22Rv1 (cell line): ENCODE results near the gene NF1.

Experiments
- ZFX ChIP-seq: fragments of 450-650 bp; IDR thresholded peaks from 2 replicates; pipeline ENCODE4 v1.6.1; 2017; ENCODE audit warnings: antibody characterized with exemption, borderline replicate concordance
- TF ChIP-seq, protein P1 (sequence below): fragments of 450-650 bp; IDR thresholded peaks from 2 replicates; pipeline ENCODE4 v1.5.1; 2017; ENCODE audit warnings: mild to moderate bottlenecking

DNA sequence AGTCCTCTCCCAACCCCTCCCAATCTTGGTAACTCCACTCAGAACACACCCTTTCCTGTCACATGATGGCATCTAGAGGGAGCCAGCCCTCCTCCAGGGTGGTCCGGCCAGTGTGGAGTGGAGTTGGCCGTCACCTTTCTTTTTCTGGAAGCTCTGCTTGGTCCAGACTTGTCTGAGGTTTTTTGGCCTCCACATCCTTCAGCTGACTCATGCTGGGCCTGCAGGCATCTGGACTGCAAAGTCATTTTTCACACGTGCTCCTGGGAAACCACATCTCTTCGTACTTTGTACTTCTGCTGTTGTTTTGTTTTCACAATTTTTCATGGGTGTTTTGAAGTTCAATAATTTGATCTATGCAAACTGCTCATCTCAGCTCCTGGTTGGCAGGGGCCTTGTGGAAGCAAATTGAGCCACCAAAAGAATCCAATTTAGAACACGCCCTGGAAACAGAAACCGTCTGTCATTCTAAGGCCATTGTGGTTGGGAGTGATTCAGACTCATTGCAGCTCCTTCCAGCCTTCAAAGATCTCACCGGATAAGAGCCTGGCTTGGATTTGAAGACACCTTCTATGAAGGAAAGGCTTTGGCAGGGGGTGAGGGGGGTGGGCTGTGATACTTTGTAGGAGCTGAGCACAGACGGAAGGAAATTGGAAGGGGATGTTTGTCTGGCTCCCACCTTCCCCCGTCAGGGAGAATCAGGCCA lies 42.4 kb upstream of the NF1 start:
- TF ChIP-seq, protein P1, sequence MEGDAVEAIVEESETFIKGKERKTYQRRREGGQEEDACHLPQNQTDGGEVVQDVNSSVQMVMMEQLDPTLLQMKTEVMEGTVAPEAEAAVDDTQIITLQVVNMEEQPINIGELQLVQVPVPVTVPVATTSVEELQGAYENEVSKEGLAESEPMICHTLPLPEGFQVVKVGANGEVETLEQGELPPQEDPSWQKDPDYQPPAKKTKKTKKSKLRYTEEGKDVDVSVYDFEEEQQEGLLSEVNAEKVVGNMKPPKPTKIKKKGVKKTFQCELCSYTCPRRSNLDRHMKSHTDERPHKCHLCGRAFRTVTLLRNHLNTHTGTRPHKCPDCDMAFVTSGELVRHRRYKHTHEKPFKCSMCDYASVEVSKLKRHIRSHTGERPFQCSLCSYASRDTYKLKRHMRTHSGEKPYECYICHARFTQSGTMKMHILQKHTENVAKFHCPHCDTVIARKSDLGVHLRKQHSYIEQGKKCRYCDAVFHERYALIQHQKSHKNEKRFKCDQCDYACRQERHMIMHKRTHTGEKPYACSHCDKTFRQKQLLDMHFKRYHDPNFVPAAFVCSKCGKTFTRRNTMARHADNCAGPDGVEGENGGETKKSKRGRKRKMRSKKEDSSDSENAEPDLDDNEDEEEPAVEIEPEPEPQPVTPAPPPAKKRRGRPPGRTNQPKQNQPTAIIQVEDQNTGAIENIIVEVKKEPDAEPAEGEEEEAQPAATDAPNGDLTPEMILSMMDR = no peak
- no peak for TF ChIP-seq ZFX
